Neural progenitor cell (in vitro differentiated cells): ENCODE data around the gene FSTL1. TPM values are rescaled to one million over a fixed set of nuclear protein-coding genes. Genes with fewer than 3 reads are reported as not detected.
A peak's percentile ranks its signal among the peaks of the same experiment; 100 is the strongest.

ENCODE experiments used
- DNase-seq: peaks from one replicate; pipeline ENCODE4 v3.0.0-alpha.2; 2016; ENCODE audit warnings: low spot score
- H2AFZ ChIP-seq: fragments of 200-600 bp; sonication (generic); replicated peaks from 2 replicates; pipeline ENCODE4 v1.6.1; 2016; ENCODE audit warnings: antibody characterized with exemption
- H3F3A ChIP-seq: fragments of 200-600 bp; sonication (generic); 2 replicates; pipeline ENCODE4 v1.6.1; 2016; ENCODE audit warnings: antibody characterized with exemption, low read depth
- H3K27ac ChIP-seq: fragments of 200-600 bp; sonication (generic); 2 replicates; pipeline ENCODE4 v1.5.1; 2016; ENCODE audit warnings: mild to moderate bottlenecking
- H3K27me3 ChIP-seq: fragments of 200-600 bp; sonication (generic); 2 replicates; pipeline ENCODE4 v1.6.1; 2016; ENCODE audit warnings: mild to moderate bottlenecking, moderate library complexity
- H3K36me3 ChIP-seq: fragments of 200-600 bp; sonication (generic); 2 replicates; pipeline ENCODE4 v1.5.1; 2016
- H3K4me1 ChIP-seq: fragments of 200-600 bp; sonication (generic); 2 replicates; pipeline ENCODE4 v1.6.1; 2016; ENCODE audit warnings: mixed run types
- H3K4me2 ChIP-seq: fragments of 200-600 bp; sonication (generic); 2 replicates; pipeline ENCODE4 v1.6.1; 2016
- H3K4me3 ChIP-seq: fragments of 200-600 bp; sonication (generic); 2 replicates; pipeline ENCODE4 v1.5.1; 2016
- H3K79me2 ChIP-seq: fragments of 200-600 bp; sonication (generic); 2 replicates; pipeline ENCODE4 v1.6.1; 2016; ENCODE audit warnings: low read depth
- H3K9ac ChIP-seq: fragments of 200-600 bp; sonication (generic); 2 replicates; pipeline ENCODE4 v1.6.1; 2016
- H3K9me3 ChIP-seq: fragments of 200-600 bp; sonication (generic); 2 replicates; pipeline ENCODE4 v1.5.1; 2016; ENCODE audit warnings: low read depth
- H4K20me1 ChIP-seq: fragments of 200-600 bp; sonication (generic); 2 replicates; pipeline ENCODE4 v1.6.1; 2016; ENCODE audit warnings: low read depth
- H3K27ac Mint-ChIP-seq: 3 replicates; pipeline ENCODE4 v1.8.0; 2021; ENCODE audit warnings: mixed read lengths
- H3K27me3 Mint-ChIP-seq: 2 replicates; pipeline ENCODE4 v1.8.0; 2022; ENCODE audit warnings: low read depth, mild to moderate bottlenecking, inconsistent platforms, moderate library complexity, mixed read lengths; ENCODE audit not compliant: insufficient read depth
- H3K36me3 Mint-ChIP-seq: 3 replicates; pipeline ENCODE4 v1.8.0; 2021; ENCODE audit warnings: mixed read lengths
- H3K4me1 Mint-ChIP-seq: 3 replicates; pipeline ENCODE4 v1.8.0; 2021; ENCODE audit warnings: mixed read lengths
- H3K4me3 Mint-ChIP-seq: 3 replicates; pipeline ENCODE4 v1.8.0; 2021; ENCODE audit warnings: mild to moderate bottlenecking, moderate library complexity, mixed read lengths
- H3K9me3 Mint-ChIP-seq: 3 replicates; pipeline ENCODE4 v1.8.0; 2020; ENCODE audit warnings: mixed read lengths
- CTCF ChIP-seq: fragments of 200-600 bp; sonication (generic); IDR thresholded peaks from 2 replicates; pipeline ENCODE4 v1.5.1; 2017; ENCODE audit warnings: antibody characterized with exemption, mild to moderate bottlenecking
- EZH2 ChIP-seq: fragments of 200-600 bp; sonication (generic); IDR thresholded peaks from 2 replicates; pipeline ENCODE4 v1.6.1; 2017; ENCODE audit warnings: antibody characterized with exemption, mild to moderate bottlenecking, moderate library complexity
- EZH2phosphoT487 ChIP-seq: fragments of 200-600 bp; sonication (generic); IDR thresholded peaks from 2 replicates; pipeline ENCODE4 v1.6.1; 2017; ENCODE audit warnings: antibody characterized with exemption
- total RNA-seq: library from RNA; depleted of rRNA; stranded (reverse); fragments of >200 nt; gene quantifications from 2 replicates; pipeline ENCODE4 v1.2.3, GENCODE V29; 2015; ENCODE audit warnings: low replicate concordance

Gene FSTL1
- total RNA-seq, 1 donor from 2014 or later, result 327 TPM

- peaks cover 17% of the 10 kb centered on the region for H3K36me3 Mint-ChIP-seq
- peak overlapping the region; percentile 5 for H3K4me3 Mint-ChIP-seq
- Histone ChIP-seq H3K9me3 (no peaks in the 10 kb centered on the region), H3K9ac (no peak overlapping the region), H3K4me1 (peaks cover 23% of the 10 kb centered on the region), H3K4me3 (no peak overlapping the region), H3K79me2 (peaks cover 12% of the 10 kb centered on the region), H3F3A (peaks cover 15% of the 10 kb centered on the region), H3K4me2 (peak overlapping the region; percentile 48), H2AFZ (no peak overlapping the region), H4K20me1 (no peaks in the 10 kb centered on the region), H3K36me3 (no peaks in the 10 kb centered on the region), H3K27ac (no peak overlapping the region), H3K27me3 (no peaks in the 10 kb centered on the region)
- no peaks in the 10 kb centered on the region for H3K9me3 Mint-ChIP-seq
- TF ChIP-seq EZH2, result no peak
- peak; percentile 72 for TF ChIP-seq CTCF
- H3K27ac Mint-ChIP-seq, result peak overlapping the region; percentile 59
- peaks cover 4% of the 10 kb centered on the region for H3K27me3 Mint-ChIP-seq
- peak; percentile 84 for DNase-seq
- H3K4me1 Mint-ChIP-seq, result peaks cover 54% of the 10 kb centered on the region
These were observed 31.8 kb downstream of the FSTL1 start for GRCh38 chr3:120418866-120419490.

GRCh38 chr3:120418446-120418845, 32.3 kb downstream of the FSTL1 start:
- Histone ChIP-seq H3K4me2 (peak overlapping the region; percentile 48), H3K9me3 (no peaks in the 10 kb centered on the region), H3F3A (peaks cover 15% of the 10 kb centered on the region), H3K27ac (no peak overlapping the region), H4K20me1 (no peaks in the 10 kb centered on the region), H3K4me1 (peaks cover 23% of the 10 kb centered on the region), H3K4me3 (no peak overlapping the region), H3K36me3 (no peaks in the 10 kb centered on the region), H3K27me3 (no peaks in the 10 kb centered on the region), H2AFZ (no peak overlapping the region), H3K9ac (no peak overlapping the region), H3K79me2 (peaks cover 12% of the 10 kb centered on the region)
- peaks cover 54% of the 10 kb centered on the region for H3K4me1 Mint-ChIP-seq
- peaks cover 3% of the 10 kb centered on the region for H3K27me3 Mint-ChIP-seq
- no peak overlapping the region for H3K27ac Mint-ChIP-seq
- H3K36me3 Mint-ChIP-seq, result peaks cover 17% of the 10 kb centered on the region
- TF ChIP-seq EZH2phosphoT487, result no peak
- TF ChIP-seq EZH2, result no peak
- TF ChIP-seq CTCF, result no peak
- DNase-seq, result no peak
- no peak overlapping the region for H3K4me3 Mint-ChIP-seq
- H3K9me3 Mint-ChIP-seq, result no peaks in the 10 kb centered on the region

DNA sequence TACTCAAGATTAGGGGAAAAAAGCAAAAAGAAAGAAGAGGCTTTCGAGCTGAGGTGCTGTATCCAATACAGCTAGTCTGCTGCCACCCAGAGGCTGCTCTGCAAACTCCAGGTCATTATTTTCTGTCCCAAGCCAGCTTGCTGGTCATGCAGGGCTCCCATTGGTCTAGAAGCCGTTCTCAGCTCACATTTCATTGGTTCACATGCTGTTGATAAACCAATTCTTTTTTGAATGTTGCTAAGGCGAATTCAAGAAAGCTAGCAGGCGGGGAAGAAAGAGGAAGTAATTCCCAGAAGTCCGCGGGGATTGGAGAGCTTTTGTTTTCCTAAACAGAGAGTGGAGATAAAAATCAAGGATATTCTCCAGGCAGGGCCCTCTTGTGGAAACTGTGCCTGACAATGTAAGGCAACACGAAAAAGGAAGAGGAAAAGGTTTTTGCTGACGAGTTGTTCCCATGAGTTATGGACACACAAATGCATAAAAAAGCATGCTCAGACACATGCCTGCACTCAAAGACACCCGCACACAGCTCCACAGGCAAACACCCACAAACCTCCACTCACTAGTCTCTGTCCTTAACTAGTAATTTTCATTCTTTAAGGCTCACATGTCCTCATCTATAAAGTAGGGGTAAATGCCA, 33.4 kb downstream of the FSTL1 start:
- H3K27ac Mint-ChIP-seq, result peak overlapping the region; percentile 99
- no peaks in the 10 kb centered on the region for H3K9me3 Mint-ChIP-seq
- Histone ChIP-seq H3K9ac (no peak overlapping the region), H3K27me3 (no peaks in the 10 kb centered on the region), H3K4me2 (peak overlapping the region; percentile 32), H3K36me3 (no peaks in the 10 kb centered on the region), H3K4me1 (peaks cover 23% of the 10 kb centered on the region), H3K27ac (peak overlapping the region; percentile 42), H3K9me3 (no peaks in the 10 kb centered on the region), H3F3A (peaks cover 15% of the 10 kb centered on the region), H3K4me3 (peak overlapping the region; percentile 6), H3K79me2 (peaks cover 12% of the 10 kb centered on the region), H2AFZ (peak overlapping the region; percentile 26), H4K20me1 (no peaks in the 10 kb centered on the region)
- H3K27me3 Mint-ChIP-seq, result peaks cover 3% of the 10 kb centered on the region
- H3K36me3 Mint-ChIP-seq, result peaks cover 18% of the 10 kb centered on the region
- peak; percentile 95 for DNase-seq
- H3K4me1 Mint-ChIP-seq, result peaks cover 50% of the 10 kb centered on the region
- peak overlapping the region; percentile 51 for H3K4me3 Mint-ChIP-seq
- no peak for TF ChIP-seq EZH2
- peak; percentile 90 for TF ChIP-seq CTCF
